ENCODE data around the gene NAA38.

The NAA38 gene

DNA sequence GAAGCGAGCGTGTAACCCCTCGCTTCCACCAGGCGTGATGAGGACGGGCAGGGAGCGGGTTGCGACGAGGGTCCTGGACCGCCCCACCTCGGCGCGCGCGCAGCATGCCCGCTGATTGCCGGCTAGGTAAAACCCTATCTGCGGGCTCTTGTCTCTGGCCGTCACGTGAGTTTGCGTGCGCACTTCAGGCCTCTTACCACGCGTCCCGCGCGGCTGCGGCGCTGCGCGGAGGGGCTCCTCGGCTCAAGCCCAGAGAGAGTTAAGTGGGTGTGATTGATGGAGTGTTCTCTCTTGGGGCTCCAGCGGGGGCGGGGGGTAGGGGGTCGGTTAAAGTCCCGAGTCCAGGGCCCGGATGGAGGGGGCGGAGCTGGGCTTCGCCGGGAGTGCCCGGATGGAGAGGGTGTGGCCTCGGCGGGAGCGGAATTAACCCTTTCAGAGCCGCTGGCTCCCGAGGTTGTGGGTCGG is 15.4 kb downstream of the NAA38 start (continued):
- TF ChIP-seq, protein P1, sequence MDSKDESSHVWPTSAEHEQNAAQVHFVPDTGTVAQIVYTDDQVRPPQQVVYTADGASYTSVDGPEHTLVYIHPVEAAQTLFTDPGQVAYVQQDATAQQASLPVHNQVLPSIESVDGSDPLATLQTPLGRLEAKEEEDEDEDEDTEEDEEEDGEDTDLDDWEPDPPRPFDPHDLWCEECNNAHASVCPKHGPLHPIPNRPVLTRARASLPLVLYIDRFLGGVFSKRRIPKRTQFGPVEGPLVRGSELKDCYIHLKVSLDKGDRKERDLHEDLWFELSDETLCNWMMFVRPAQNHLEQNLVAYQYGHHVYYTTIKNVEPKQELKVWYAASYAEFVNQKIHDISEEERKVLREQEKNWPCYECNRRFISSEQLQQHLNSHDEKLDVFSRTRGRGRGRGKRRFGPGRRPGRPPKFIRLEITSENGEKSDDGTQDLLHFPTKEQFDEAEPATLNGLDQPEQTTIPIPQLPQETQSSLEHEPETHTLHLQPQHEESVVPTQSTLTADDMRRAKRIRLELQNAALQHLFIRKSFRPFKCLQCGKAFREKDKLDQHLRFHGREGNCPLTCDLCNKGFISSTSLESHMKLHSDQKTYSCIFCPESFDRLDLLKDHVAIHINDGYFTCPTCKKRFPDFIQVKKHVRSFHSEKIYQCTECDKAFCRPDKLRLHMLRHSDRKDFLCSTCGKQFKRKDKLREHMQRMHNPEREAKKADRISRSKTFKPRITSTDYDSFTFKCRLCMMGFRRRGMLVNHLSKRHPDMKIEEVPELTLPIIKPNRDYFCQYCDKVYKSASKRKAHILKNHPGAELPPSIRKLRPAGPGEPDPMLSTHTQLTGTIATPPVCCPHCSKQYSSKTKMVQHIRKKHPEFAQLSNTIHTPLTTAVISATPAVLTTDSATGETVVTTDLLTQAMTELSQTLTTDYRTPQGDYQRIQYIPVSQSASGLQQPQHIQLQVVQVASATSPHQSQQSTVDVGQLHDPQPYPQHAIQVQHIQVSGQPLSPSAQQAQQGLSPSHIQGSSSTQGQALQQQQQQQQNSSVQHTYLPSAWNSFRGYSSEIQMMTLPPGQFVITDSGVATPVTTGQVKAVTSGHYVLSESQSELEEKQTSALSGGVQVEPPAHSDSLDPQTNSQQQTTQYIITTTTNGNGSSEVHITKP (tag by site-specific recombination; IDR thresholded peaks at IDR 0.05), result peak; percentile 77
- TF ChIP-seq ZNF274 (IDR thresholded peaks at IDR 0.05; ENCODE audit: low read length) (no peak), ZNF274 (tag by site-specific recombination; IDR thresholded peaks at IDR 0.05; ENCODE audit: borderline replicate concordance) (no peak), RBAK (tag by site-specific recombination; IDR thresholded peaks at IDR 0.05) (no peak), ZNF174 (tag by site-specific recombination; IDR thresholded peaks at IDR 0.05) (no peak), ZNF221 (tag by site-specific recombination; IDR thresholded peaks at IDR 0.05; ENCODE audit: borderline replicate concordance) (no peak), ZNF169 (tag by site-specific recombination; IDR thresholded peaks at IDR 0.05) (no peak), SP7 (tag by site-specific recombination; IDR thresholded peaks at IDR 0.05) (peak; percentile 81; the same call in 1 of the 2 replicates), MYNN (tag by site-specific recombination; IDR thresholded peaks at IDR 0.05; ENCODE audit: borderline replicate concordance) (no peak; the same call in 1 of the 2 replicates), ZSCAN16 (tag by site-specific recombination; IDR thresholded peaks at IDR 0.05) (no peak)
- TF ChIP-seq, protein P2, sequence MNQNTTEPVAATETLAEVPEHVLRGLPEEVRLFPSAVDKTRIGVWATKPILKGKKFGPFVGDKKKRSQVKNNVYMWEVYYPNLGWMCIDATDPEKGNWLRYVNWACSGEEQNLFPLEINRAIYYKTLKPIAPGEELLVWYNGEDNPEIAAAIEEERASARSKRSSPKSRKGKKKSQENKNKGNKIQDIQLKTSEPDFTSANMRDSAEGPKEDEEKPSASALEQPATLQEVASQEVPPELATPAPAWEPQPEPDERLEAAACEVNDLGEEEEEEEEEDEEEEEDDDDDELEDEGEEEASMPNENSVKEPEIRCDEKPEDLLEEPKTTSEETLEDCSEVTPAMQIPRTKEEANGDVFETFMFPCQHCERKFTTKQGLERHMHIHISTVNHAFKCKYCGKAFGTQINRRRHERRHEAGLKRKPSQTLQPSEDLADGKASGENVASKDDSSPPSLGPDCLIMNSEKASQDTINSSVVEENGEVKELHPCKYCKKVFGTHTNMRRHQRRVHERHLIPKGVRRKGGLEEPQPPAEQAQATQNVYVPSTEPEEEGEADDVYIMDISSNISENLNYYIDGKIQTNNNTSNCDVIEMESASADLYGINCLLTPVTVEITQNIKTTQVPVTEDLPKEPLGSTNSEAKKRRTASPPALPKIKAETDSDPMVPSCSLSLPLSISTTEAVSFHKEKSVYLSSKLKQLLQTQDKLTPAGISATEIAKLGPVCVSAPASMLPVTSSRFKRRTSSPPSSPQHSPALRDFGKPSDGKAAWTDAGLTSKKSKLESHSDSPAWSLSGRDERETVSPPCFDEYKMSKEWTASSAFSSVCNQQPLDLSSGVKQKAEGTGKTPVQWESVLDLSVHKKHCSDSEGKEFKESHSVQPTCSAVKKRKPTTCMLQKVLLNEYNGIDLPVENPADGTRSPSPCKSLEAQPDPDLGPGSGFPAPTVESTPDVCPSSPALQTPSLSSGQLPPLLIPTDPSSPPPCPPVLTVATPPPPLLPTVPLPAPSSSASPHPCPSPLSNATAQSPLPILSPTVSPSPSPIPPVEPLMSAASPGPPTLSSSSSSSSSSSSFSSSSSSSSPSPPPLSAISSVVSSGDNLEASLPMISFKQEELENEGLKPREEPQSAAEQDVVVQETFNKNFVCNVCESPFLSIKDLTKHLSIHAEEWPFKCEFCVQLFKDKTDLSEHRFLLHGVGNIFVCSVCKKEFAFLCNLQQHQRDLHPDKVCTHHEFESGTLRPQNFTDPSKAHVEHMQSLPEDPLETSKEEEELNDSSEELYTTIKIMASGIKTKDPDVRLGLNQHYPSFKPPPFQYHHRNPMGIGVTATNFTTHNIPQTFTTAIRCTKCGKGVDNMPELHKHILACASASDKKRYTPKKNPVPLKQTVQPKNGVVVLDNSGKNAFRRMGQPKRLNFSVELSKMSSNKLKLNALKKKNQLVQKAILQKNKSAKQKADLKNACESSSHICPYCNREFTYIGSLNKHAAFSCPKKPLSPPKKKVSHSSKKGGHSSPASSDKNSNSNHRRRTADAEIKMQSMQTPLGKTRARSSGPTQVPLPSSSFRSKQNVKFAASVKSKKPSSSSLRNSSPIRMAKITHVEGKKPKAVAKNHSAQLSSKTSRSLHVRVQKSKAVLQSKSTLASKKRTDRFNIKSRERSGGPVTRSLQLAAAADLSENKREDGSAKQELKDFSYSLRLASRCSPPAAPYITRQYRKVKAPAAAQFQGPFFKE (tag by site-specific recombination; IDR thresholded peaks at IDR 0.05; ENCODE audit: borderline replicate concordance), result no peak
- TF ChIP-seq, protein P3, sequence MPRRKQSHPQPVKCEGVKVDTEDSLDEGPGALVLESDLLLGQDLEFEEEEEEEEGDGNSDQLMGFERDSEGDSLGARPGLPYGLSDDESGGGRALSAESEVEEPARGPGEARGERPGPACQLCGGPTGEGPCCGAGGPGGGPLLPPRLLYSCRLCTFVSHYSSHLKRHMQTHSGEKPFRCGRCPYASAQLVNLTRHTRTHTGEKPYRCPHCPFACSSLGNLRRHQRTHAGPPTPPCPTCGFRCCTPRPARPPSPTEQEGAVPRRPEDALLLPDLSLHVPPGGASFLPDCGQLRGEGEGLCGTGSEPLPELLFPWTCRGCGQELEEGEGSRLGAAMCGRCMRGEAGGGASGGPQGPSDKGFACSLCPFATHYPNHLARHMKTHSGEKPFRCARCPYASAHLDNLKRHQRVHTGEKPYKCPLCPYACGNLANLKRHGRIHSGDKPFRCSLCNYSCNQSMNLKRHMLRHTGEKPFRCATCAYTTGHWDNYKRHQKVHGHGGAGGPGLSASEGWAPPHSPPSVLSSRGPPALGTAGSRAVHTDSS (tag by site-specific recombination; IDR thresholded peaks at IDR 0.05), result no peak
- TF ChIP-seq, protein P4, sequence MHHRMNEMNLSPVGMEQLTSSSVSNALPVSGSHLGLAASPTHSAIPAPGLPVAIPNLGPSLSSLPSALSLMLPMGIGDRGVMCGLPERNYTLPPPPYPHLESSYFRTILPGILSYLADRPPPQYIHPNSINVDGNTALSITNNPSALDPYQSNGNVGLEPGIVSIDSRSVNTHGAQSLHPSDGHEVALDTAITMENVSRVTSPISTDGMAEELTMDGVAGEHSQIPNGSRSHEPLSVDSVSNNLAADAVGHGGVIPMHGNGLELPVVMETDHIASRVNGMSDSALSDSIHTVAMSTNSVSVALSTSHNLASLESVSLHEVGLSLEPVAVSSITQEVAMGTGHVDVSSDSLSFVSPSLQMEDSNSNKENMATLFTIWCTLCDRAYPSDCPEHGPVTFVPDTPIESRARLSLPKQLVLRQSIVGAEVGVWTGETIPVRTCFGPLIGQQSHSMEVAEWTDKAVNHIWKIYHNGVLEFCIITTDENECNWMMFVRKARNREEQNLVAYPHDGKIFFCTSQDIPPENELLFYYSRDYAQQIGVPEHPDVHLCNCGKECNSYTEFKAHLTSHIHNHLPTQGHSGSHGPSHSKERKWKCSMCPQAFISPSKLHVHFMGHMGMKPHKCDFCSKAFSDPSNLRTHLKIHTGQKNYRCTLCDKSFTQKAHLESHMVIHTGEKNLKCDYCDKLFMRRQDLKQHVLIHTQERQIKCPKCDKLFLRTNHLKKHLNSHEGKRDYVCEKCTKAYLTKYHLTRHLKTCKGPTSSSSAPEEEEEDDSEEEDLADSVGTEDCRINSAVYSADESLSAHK (tag by site-specific recombination; IDR thresholded peaks at IDR 0.05), result no peak

Measured in HEK293 (cell line).